Measurements from ENCODE around the gene HNF4A. TPM values are rescaled to one million over a fixed set of nuclear protein-coding genes. Genes with fewer than 3 reads are reported as not detected.
"Not testable (repeated sequence)": the region's sequence is repeated elsewhere in the genome, so short reads cannot be mapped to it uniquely, and the experiment has no call there.

Gene HNF4A
- total RNA-seq, 1 experiment from 2014 or later = not detected

DNA sequence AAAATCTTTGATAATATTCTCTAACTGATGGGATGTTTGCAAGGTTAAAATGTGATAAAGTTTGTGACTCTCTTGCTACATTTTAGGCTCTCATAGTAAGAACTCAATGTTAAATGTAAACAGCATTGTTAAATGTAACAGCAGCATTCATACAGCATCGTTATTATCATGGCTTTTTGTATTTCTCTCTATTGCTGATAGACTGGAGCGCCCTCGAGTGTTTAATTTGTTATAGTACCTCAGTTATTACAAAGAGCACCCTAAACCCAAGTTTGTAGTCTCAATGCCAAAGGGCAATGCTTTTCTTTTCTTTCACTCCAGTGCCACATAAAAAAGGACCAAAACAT is 105.3 kb downstream of the HNF4A start:
- no peak overlapping the region for H3K4me3 ChIP-seq
- DNase-seq = peak in 1 of 2 experiments; percentile 48

DNA sequence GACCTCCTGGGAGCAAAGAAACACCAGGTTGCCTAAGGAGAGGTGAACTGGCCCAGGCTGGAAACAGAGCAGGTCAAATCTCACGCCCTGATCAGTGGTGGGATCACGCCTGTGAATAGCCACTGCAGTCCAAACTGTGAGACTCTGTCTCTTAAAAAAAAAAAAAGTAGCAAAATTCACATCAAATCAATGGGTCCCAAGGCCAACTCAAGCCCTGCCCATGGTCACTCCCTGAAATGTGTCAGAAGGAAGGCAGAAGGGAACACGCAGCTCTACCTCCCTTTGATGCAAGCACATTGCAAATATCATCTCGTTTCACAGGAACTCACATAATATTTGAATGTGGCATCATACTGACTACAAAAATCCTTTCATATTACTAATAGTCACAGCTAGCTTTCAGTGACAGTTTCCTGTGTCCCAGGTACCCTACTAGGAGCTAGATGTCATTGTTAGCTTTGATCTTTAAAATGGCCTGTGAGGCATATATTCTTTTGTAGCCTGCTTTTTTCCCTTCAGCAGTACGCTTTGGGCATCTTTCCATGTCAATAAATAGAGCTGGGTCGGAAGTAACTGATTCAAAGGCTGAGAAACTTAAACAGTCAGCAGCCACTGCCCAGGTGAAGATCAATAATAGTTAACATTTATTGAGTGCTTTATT is 105.8 kb downstream of the HNF4A start:
- Histone ChIP-seq H3K9me3 (replicated peaks) (no peaks in the 10 kb centered on the region), H3K4me1 (no peaks in the 10 kb centered on the region), H3K36me3 (no peaks in the 10 kb centered on the region), H3K27ac (no peak overlapping the region), H3K27me3 (peaks cover 8% of the 10 kb centered on the region), H3K4me3 (no peak overlapping the region)
- no peak for DNase-seq

More for the DNA sequence above, 105.3 kb downstream of the HNF4A start:
- Histone ChIP-seq H3K27me3 (peaks cover 8% of the 10 kb centered on the region), H3K9me3 (replicated peaks) (no peaks in the 10 kb centered on the region), H3K27ac (no peak overlapping the region), H3K36me3 (no peaks in the 10 kb centered on the region), H3K4me1 (no peaks in the 10 kb centered on the region)

DNA sequence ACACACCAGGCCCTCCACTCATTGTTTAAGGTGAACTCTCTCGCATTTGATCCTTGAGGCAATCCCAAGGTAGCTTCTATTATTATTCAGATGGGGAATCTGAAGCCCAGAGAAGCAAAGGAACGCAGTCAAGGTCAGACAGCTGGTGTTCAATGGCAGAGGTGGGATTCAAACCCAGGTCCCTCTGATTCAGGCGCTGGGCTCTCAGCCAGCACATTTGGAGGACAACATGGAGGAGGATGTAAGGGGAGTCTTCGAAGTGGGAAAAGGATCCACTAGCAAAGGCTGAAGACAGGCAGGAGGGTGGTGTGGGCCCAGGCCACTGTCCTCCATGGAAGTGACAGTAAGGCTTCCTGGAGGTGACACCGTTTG is 106.3 kb downstream of the HNF4A start:
- no peak for DNase-seq
- Histone ChIP-seq H3K4me1 (no peaks in the 10 kb centered on the region), H3K36me3 (no peaks in the 10 kb centered on the region), H3K27me3 (peaks cover 5% of the 10 kb centered on the region), H3K9me3 (replicated peaks) (no peaks in the 10 kb centered on the region), H3K27ac (no peak overlapping the region), H3K4me3 (no peak overlapping the region)

DNA sequence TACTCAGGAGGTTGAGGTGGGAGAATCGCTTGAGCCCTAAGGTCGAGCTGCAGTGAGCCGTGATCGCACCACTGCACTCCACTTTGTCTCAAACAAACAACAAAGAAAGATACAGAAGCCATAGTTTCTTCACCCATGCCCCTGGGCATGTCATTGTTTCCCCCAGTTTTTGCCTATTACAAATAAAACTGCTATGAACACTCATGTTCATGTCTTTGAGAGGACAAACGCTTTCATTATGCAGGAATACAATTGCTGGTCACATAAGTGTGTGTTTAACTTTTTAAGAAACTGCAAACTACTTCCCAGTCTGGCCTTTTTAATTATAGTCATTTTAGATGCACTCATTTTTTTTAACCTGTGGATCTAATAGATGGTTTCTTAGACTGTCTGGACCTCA is 108.0 kb downstream of the HNF4A start:
- no peak overlapping the region for H3K4me3 ChIP-seq
- DNase-seq = no peak
- no peaks in the 10 kb centered on the region for H3K4me1 ChIP-seq
- no peak overlapping the region for H3K27ac ChIP-seq
- no peaks in the 10 kb centered on the region for H3K9me3 ChIP-seq (replicated peaks)
- H3K36me3 ChIP-seq = no peaks in the 10 kb centered on the region
- peaks cover 22% of the 10 kb centered on the region for H3K27me3 ChIP-seq

DNA sequence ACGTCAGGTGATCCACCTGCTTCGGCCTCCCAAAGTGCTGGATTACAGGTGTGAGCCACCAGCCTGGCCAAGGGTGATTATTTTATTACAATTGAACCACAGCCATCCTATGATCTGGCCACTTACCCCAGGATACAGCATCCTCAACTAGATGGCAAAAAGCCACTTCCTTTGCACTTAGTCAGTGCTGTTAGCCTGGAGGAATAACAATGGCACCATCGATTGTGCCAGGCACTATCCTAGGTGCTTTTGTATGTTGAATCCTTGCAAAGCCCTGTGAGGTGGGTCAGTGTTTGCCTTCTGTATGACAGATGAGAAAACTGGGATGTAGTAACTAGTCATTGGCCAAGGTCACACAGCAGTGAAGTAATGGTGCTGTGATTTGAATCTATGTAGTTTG is 109.0 kb downstream of the HNF4A start:
- no peak for DNase-seq
- Histone ChIP-seq H3K27ac (no peak overlapping the region), H3K27me3 (peaks cover 31% of the 10 kb centered on the region), H3K4me3 (no peak overlapping the region), H3K9me3 (replicated peaks) (no peaks in the 10 kb centered on the region), H3K4me1 (no peaks in the 10 kb centered on the region), H3K36me3 (no peaks in the 10 kb centered on the region)

DNA sequence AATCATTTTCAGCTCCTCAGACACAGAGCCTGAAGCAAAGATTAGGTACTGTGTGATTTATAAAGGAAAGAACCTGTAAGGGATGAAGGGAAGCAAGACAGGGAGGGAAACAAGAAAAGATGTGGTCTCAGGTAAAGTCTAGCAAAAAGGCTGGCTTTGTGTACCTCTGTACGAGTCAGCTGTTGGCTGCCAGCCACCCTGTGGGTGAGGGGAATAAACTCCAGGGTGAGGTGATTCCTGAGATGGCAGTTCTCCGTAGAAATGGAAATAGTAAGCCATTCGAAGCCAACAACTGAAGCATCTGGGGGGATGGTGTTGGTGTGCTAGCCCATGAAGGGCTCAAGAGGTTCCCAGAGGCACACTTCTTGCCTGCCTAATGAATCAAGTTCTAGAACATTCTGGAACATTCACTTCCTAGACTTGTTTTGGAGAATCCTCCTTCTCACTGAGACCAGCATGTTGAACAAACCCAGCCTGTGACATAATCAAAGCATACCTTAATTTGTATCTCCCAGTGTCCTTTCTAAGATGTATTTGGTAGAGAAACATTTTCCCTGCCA is 109.6 kb downstream of the HNF4A start:
- Histone ChIP-seq H3K4me3 (no peak overlapping the region), H3K9me3 (replicated peaks) (no peaks in the 10 kb centered on the region), H3K36me3 (no peaks in the 10 kb centered on the region), H3K27ac (no peak overlapping the region), H3K4me1 (no peaks in the 10 kb centered on the region), H3K27me3 (peaks cover 36% of the 10 kb centered on the region)
- DNase-seq = no peak

DNA sequence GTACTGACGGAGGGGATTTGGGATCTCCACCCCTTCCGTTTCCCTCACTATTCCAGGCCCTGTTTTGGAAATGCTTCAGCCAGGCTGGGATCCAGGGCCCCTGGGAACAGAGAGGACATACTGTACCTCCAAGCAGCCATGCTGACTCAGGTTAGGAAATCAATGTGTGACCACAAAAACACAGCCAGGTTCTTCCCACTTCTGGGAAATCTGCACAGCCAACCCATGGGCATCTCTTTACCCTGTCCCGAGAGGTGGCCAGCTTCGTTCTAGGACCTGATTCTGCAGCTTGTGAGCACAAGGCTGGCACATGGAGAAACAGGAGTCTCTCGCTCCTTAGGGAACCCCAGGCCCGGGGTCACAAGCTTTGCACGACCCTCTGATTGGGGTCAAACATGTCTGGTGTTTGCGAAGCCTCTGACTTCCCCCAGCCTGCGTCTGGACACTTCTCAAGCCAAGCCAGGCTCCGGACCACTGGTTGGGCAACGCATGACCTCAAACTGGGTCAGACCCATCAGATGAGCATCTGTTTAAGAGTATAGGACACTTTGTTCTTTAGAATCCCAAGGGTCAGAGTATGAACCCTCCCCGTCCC is 111.9 kb downstream of the HNF4A start:
- DNase-seq = peak in 1 of 2 experiments; percentile 20
- Histone ChIP-seq H3K27me3 (peaks cover 38% of the 10 kb centered on the region), H3K4me1 (no peaks in the 10 kb centered on the region), H3K9me3 (replicated peaks) (no peaks in the 10 kb centered on the region), H3K4me3 (no peak overlapping the region), H3K27ac (no peak overlapping the region), H3K36me3 (no peaks in the 10 kb centered on the region)

DNA sequence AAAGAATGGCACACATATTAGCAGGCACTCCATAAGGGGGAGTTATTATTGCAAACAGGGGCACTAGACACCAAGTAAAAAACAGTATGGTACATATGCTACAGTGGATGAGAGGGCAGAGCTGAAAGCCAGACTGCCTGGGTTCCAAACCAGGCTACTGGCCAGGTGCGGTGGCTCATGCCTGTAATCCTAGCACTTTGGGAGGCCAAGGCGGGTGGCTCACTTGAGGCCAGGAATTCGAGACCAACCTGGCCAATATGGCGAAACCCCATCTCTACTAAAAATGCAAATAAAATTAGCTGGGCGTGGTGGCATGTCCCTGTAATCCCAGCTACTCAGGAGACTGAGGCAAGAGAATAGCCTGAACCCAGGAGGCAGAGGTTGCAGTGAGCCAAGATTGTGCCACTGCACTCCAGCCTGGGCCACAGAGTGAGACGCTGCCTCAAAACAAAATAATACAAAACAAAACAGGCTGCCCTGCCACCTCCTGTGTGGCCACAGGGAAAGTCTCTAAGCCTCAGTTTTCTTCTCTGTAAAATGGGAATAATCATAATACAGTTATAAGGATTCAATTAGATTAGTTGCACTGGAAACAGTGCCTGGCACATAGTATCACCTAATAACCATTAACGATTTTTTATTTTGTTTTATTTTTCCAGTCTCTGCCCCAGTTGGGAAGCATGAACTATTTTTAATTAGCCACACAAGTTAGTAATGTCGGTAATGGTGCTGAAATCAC is 112.7 kb downstream of the HNF4A start:
- Histone ChIP-seq H3K4me3 (no peak overlapping the region), H3K4me1 (no peaks in the 10 kb centered on the region), H3K27ac (no peak overlapping the region), H3K9me3 (replicated peaks) (no peaks in the 10 kb centered on the region), H3K36me3 (no peaks in the 10 kb centered on the region), H3K27me3 (peaks cover 38% of the 10 kb centered on the region)
- no peak for DNase-seq

- no peaks in the 10 kb centered on the region for H3K9me3 ChIP-seq (replicated peaks)
- H3K27ac ChIP-seq = no peak overlapping the region
- peaks cover 4% of the 10 kb centered on the region; the same call in 1 of the 2 replicates for H3K4me1 ChIP-seq
- peaks cover 36% of the 10 kb centered on the region for H3K27me3 ChIP-seq
- DNase-seq = no peak
- no peaks in the 10 kb centered on the region for H3K36me3 ChIP-seq
- H3K4me3 ChIP-seq = no peak overlapping the region
Measured at GRCh38 chr20:44470327-44470726, 114.8 kb downstream of the HNF4A start.

DNA sequence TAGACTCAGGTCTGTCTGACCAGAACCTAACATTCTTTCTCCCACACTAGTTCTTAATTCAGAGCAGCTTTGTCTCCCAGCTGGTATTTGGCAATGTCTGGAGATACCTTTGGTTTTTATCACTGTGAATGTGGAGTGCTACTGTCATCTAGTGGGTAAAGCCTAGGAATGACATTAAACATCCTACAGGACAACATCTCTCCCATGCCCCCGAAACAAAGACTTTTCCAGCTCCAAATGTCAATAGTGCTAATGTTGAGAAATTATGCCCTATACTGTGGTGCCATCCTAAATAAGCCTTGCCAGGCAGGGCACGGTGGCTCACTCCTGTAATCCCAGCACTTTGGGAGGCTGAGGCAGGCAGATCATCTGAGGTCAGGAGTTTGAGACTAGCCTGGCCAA is 116.0 kb downstream of the HNF4A start:
- peak in 1 of 2 experiments; percentile 28 for DNase-seq
- H3K4me3 ChIP-seq = no peak overlapping the region
- H3K27ac ChIP-seq = no peak overlapping the region
- H3K36me3 ChIP-seq = no peaks in the 10 kb centered on the region
- H3K4me1 ChIP-seq = peaks cover 7% of the 10 kb centered on the region; the same call in 1 of the 2 replicates
- H3K9me3 ChIP-seq (replicated peaks) = no peaks in the 10 kb centered on the region
- H3K27me3 ChIP-seq = peaks cover 36% of the 10 kb centered on the region

DNA sequence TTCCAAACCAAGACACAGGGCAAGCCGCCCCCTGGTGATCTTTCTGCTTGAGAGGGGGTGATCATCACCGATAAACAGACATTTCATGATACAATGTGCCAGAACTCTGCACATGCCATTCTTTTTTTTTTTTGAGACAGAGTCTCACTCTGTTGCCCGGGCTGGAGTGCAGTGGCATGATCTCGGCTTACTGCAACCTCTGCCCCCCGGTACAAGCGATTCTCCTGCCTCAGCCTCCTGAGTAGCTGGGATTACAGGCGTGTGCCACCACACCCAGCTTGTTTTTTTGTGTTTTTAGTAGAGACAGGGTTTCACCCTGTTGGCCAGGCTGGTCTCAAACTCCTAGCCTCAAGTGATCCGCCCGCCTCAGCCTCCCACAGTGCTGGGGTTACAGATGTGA is 116.8 kb downstream of the HNF4A start:
- H3K9me3 ChIP-seq (replicated peaks); H3K4me3 ChIP-seq; DNase-seq; H3K4me1 ChIP-seq; H3K36me3 ChIP-seq; H3K27ac ChIP-seq: not testable (repeated sequence)
- H3K27me3 ChIP-seq = peaks cover 30% of the 10 kb centered on the region

GRCh38 chr20:44475372-44475693 is 119.8 kb downstream of the HNF4A start:
- Histone ChIP-seq H3K36me3 (0 out of 2 replicates have a peak, but pooled peaks cover under 1% of the 10 kb centered on the region), H3K4me1 (peaks cover 7% of the 10 kb centered on the region; the same call in 1 of the 2 replicates), H3K9me3 (replicated peaks) (no peaks in the 10 kb centered on the region), H3K27ac (no peak overlapping the region), H3K4me3 (peak overlapping the region; percentile 87), H3K27me3 (peaks cover 4% of the 10 kb centered on the region; the same call in 1 of the 2 replicates)
- no peak for DNase-seq

- H3K27ac ChIP-seq = peak within 1 kb of the TSS; percentile 64
- peaks cover 7% of the 10 kb centered on the region; the same call in 1 of the 2 replicates for H3K4me1 ChIP-seq
- DNase-seq = peak; percentile 88 to 93
- peaks cover 4% of the 10 kb centered on the region; the same call in 1 of the 2 replicates for H3K27me3 ChIP-seq
- peaks cover 6% of the 10 kb centered on the region; the same call in 1 of the 2 replicates for H3K36me3 ChIP-seq
- H3K9me3 ChIP-seq (replicated peaks) = no peaks in the 10 kb centered on the region
- peak within 1 kb of the TSS; percentile 87 for H3K4me3 ChIP-seq
Measured at GRCh38 chr20:44475694-44476560, 120.4 kb downstream of the HNF4A start, which contains the start of gene TTPAL. Gene TTPAL (plus strand): TSS chr20:44475874. CDS start chr20:44480000, 4,126 bp downstream.

DNA sequence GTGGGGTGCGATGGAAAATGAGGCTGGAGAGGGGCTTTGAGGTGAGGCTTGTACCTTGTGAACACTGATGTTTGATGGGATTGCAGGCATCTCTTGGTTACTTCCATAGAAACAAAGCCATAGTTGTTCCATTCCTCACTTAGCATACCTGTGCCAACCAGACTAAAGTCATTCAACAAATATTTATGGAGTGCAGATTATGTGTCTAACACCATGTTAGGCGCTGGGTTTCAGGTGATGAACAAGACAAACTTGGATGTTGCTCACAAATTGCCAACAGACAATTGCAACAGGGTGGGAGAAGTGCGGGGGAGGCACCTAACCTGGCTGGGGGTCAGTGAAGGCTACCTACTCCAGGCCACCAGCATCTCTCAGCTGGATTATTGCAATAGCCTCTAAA is 121.7 kb downstream of the HNF4A start:
- peaks cover 7% of the 10 kb centered on the region; the same call in 1 of the 2 replicates for H3K4me1 ChIP-seq
- no peaks in the 10 kb centered on the region for H3K27me3 ChIP-seq
- DNase-seq = no peak
- H3K4me3 ChIP-seq = no peak overlapping the region
- H3K27ac ChIP-seq = no peak overlapping the region
- H3K9me3 ChIP-seq (replicated peaks) = no peaks in the 10 kb centered on the region
- H3K36me3 ChIP-seq = peaks cover 12% of the 10 kb centered on the region; the same call in 1 of the 2 replicates
